Rectal smooth muscle tissue (tissue), 1 donor: ENCODE data around the gene HPCA.
A peak's percentile ranks its signal among the peaks of the same experiment; 100 is the strongest.

Source experiments
- H3K27ac ChIP-seq: one replicate; pipeline ENCODE4 v1.7.0; 2013; ENCODE audit warnings: low read depth, low read length, inconsistent platforms
- H3K27me3 ChIP-seq: one replicate; pipeline ENCODE4 v1.7.0; 2013; ENCODE audit warnings: low read length; ENCODE audit not compliant: control insufficient read depth, insufficient read depth
- H3K36me3 ChIP-seq: one replicate; pipeline ENCODE4 v1.7.0; 2013; ENCODE audit warnings: low read length; ENCODE audit not compliant: control insufficient read depth, insufficient read depth
- H3K4me1 ChIP-seq: one replicate; pipeline ENCODE4 v1.7.0; 2013; ENCODE audit warnings: low read length; ENCODE audit not compliant: control insufficient read depth, insufficient read depth
- H3K4me3 ChIP-seq: one replicate; pipeline ENCODE4 v1.7.0; 2013; ENCODE audit warnings: low read length
- H3K9ac ChIP-seq: one replicate; pipeline ENCODE4 v1.7.0; 2013; ENCODE audit warnings: low read length

HPCA gene

DNA sequence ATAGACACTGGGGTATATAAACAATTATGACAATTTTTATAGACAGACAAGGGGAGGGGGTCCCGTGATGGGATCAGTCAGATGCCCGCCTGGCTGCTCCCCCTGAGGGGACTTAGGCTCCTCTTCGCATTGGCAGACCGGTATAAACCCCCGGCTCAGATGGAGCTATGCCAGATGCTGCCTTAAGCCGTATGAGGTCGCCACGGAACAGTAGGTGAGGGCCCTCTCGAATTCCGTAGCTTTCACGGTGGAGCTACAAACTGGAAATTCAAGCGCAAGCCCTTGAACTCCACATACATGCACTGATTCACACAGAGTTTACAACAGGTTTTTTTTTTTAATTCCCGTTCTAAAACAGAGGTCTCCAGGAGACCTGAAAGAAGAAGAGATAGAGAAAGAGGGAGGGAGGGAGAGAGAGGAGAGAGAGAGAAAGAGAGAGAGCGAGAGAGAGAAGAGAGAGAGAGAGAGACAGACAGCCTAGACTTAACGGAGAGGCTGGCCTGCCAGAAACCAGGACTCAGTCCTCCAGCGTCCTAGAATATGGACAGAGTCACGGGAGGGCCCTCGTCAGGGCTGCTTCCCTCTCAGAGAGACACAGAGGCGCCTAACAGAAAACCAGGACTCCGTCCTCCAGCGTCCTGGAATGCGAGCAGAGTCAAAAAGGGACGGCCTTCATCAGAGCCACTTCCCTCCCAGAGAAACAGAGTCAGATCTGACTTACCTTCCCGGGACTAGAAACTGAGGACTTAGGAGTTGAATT is 39.3 kb downstream of the HPCA start:
- H3K27me3 ChIP-seq: peaks cover 2% of the 10 kb centered on the region
- H3K4me1 ChIP-seq: no peaks in the 10 kb centered on the region
- peak overlapping the region; percentile 29 for H3K4me3 ChIP-seq
- H3K9ac ChIP-seq: no peak overlapping the region
- H3K36me3 ChIP-seq: no peaks in the 10 kb centered on the region
- H3K27ac ChIP-seq: no peak overlapping the region

DNA sequence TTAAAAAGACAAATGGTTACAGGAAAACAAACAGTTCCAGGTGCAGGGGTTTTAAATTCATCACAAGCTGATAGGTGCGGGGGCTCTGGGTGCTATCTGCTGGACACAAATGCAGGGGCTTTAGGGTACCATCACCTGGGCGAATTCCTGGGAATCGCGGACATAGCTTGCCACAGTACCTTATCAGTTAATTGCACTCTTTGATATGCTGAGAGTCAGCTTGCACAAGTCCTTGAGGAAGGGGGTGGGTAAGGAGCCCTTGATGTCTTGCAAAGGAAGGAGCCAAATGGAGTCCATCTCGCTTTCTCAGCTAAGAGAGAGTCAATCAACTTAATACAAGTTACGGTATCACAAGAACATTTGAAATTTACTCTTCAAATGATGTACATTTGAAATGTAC is 40.3 kb downstream of the HPCA start:
- Histone ChIP-seq H3K27me3 (peaks cover 2% of the 10 kb centered on the region), H3K27ac (no peak overlapping the region), H3K4me3 (no peak overlapping the region), H3K36me3 (no peaks in the 10 kb centered on the region), H3K9ac (no peak overlapping the region), H3K4me1 (no peaks in the 10 kb centered on the region)

DNA sequence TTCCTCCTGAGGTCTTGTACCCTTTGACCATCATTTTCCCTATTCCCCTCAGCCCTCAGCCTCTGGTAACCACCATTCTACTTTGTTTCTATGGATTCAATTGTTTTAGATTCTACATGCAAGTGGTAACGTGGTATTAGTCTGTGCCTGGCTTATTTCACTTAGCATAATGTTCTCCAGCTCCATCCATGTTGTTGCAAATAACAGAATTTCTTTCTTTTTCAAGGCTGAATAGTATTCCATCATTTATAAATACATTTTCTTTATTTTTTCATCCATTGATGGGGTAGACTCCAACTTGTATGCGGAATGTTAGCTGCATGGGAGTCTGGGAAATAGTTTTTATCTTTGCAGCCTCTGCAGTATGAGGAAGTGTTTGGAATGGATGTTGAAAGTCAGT is 41.1 kb downstream of the HPCA start:
- H3K4me3 ChIP-seq: no peak overlapping the region
- no peak overlapping the region for H3K27ac ChIP-seq
- peaks cover 2% of the 10 kb centered on the region for H3K27me3 ChIP-seq
- no peak overlapping the region for H3K9ac ChIP-seq
- no peaks in the 10 kb centered on the region for H3K4me1 ChIP-seq
- no peaks in the 10 kb centered on the region for H3K36me3 ChIP-seq

DNA sequence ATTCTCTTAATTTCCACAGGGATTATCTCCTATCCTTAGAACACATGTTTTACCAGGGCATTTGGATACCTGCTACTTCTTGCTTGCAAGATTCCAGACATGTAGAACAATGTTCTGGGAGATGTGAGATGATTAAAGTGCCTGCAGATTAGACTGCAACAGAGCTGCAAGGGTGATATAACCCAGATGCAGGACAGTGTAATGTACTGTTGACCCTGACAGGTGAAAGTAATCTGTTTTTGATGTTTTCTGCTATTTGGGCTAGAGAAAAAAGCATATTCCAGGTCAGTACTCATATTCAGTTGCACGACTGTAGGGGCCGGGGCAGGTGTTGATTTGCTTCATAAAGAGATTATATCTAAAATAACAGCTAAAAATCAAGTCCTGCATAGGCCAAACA is 42.0 kb downstream of the HPCA start:
- peaks cover 2% of the 10 kb centered on the region for H3K27me3 ChIP-seq
- no peaks in the 10 kb centered on the region for H3K36me3 ChIP-seq

DNA sequence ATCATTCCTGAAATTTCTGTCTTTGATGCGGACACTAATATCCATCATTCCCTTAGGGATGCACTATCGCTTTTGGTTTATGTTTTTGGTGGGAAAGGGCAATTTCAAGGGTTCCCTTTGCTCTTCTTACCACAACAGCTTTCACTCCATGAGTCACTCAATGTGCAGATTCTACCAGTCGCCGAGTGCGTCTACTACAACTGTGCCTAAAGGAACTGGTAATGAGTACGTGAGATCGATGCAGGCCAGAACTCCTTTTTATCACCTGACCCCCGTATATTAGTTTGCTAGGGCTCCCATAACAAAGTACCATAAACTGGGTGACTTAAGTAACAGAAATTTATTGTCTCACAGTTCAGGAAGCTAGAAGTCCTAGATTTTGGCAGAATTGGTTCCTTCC is 42.4 kb downstream of the HPCA start:
- Histone ChIP-seq H3K36me3 (no peaks in the 10 kb centered on the region), H3K4me3 (no peak overlapping the region), H3K27ac (no peak overlapping the region), H3K4me1 (no peaks in the 10 kb centered on the region), H3K27me3 (peaks cover 2% of the 10 kb centered on the region), H3K9ac (no peak overlapping the region)

More for the DNA sequence above, 42.0 kb downstream of the HPCA start:
- no peak overlapping the region for H3K9ac ChIP-seq
- no peak overlapping the region for H3K27ac ChIP-seq
- no peak overlapping the region for H3K4me3 ChIP-seq
- no peaks in the 10 kb centered on the region for H3K4me1 ChIP-seq

DNA sequence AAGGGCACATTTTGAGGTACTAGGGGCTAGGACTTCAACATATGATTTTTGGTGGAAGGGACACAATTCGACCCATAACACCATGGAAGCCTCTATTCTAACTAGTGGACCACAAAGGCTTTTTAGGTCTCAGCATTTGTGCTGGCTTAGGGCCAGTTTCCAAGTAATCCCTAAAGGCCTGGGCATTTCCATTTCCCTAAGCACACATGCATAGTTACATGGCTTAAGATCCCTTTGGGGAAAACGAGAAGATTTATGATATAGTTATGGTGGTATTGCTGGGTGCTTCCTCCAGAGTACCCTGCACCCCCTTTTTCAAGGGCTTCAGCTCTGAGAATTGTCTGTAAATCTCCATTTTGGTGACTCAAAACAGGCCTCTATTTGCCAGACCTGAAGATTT is 43.1 kb downstream of the HPCA start:
- no peak overlapping the region for H3K9ac ChIP-seq
- peaks cover 2% of the 10 kb centered on the region for H3K27me3 ChIP-seq
- no peak overlapping the region for H3K27ac ChIP-seq
- no peaks in the 10 kb centered on the region for H3K36me3 ChIP-seq
- no peak overlapping the region for H3K4me3 ChIP-seq
- H3K4me1 ChIP-seq: no peaks in the 10 kb centered on the region

DNA sequence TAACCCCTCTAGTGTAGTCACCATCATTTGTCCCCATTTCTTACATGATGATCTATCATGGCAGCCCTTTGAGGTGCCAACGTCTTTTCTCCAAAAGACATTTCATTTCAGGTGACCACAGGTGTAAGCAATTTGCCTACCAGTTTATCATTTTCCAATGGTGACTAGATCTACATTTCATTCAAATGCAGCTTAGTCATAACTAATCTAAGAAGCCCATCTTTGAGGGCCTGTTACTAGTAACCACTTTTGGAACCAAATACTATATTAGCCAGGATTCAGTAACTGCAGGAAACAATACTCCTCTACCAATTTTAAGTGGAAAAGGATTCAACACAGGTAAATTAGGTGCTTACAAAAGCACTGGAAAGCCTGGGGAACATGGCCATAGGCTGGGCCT is 45.5 kb downstream of the HPCA start:
- Histone ChIP-seq H3K27me3 (peaks cover 2% of the 10 kb centered on the region), H3K9ac (no peak overlapping the region), H3K4me1 (no peaks in the 10 kb centered on the region), H3K4me3 (no peak overlapping the region), H3K27ac (no peak overlapping the region), H3K36me3 (peaks cover 1% of the 10 kb centered on the region)

DNA sequence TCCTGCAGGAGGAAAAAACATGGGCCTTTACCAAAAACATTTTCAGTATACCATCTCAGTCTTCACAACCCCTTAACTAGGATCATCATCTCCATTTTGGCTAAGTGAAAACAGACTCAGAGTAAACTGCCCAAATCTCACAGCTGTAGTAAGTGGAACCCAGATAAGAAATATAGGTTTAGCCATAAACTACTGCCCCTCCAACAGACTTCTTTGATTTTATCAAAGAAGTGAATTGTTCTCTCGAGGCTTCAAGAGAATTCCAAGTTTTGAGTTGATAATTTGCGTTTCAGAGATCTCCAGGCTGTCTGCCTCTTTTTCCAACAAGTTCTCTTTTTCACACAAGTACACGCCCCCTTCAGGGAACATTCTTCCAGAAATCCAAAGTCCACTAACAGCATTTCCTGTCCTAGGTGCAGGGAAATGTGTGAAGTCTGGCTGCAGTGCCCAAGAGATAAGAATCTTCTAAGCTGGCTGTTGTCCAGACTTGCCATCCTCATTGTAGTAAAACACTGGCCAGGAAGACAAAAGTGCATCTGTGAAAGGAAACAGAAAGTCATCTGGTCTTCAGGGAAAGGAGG is 47.5 kb downstream of the HPCA start:
- Histone ChIP-seq H3K27me3 (no peaks in the 10 kb centered on the region), H3K4me1 (no peaks in the 10 kb centered on the region), H3K9ac (no peak overlapping the region), H3K36me3 (peaks cover 12% of the 10 kb centered on the region), H3K4me3 (no peak overlapping the region), H3K27ac (peak overlapping the region; percentile 26)

DNA sequence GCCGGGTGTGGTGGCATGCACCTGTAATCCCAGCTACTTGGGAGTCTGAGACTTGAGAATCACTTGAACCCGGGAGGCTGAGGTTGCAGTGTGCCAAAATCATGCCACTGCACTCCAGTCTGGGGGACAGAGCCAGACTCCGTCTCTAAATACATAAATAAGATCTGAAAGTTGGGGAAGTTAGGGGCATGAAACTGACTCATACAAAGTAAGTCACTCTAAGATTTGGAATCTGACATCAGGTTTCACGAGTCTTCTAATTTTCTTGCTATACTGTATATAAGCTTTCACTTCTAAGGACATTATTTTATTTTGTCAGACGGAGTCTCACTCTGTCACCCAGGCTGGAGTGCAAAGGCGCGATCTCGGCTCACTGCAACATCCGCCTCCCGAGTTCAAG is 48.2 kb downstream of the HPCA start:
- H3K27me3 ChIP-seq: no peaks in the 10 kb centered on the region
- H3K4me1 ChIP-seq: no peaks in the 10 kb centered on the region
- H3K9ac ChIP-seq: no peak overlapping the region
- H3K4me3 ChIP-seq: no peak overlapping the region
- peaks cover 12% of the 10 kb centered on the region for H3K36me3 ChIP-seq
- no peak overlapping the region for H3K27ac ChIP-seq

DNA sequence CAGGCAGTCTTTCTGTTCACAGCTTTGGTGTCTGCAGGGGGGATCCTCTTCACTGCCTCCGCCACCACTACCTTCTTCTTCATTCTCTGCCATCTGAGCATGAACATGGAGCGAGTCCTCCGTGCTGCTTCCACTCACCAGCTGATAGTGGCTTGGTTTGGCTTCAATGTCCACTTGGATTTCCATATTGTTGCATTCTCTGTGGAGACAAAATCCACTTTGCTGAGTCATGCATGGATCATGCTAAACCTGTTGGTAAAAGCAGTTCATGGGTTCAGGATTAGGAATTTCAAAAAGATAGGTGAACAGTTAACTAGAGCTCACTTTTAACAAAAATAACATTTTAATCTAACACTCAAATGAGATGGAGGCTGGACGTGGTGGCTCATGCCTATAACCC is 50.8 kb downstream of the HPCA start:
- Histone ChIP-seq H3K27me3 (no peaks in the 10 kb centered on the region), H3K4me3 (no peak overlapping the region), H3K27ac (no peak overlapping the region), H3K4me1 (no peaks in the 10 kb centered on the region), H3K36me3 (peaks cover 27% of the 10 kb centered on the region), H3K9ac (no peak overlapping the region)

DNA sequence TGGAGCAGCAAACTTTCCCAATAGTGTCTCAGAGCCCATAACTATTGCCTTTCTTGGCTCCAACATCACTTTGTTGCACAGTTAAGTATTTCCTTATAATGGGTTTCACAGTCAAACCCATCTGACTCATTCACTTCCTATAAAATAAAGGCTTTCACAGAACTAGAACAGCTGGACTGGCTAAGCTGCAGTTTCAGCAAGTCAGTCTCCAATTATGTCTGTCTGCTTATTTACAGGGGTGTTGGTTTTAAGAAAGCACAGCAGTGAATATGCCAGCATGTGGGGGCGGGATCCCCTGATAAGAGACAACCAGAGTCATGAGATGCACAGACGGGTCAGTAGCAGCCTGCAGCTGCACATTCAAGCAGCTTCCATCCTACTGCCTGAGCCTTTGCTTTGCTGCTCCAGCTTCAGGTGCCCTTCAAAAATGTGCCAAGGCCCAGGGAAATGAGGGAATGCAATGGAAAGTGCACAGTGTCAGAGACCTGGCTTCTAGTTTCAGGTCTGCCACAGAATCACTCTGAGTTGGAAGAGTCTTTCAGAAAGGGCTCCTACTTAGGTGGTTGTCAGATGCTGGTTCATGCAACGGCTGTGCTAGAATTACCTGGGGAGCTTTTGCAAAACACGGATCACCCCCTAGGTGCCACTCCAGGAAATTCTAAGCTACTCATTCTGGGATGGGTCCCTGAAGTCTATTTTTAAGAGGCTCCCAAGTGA is 53.5 kb downstream of the HPCA start:
- Histone ChIP-seq H3K4me1 (no peaks in the 10 kb centered on the region), H3K27me3 (no peaks in the 10 kb centered on the region), H3K36me3 (peaks cover 40% of the 10 kb centered on the region), H3K27ac (no peak overlapping the region), H3K9ac (no peak overlapping the region), H3K4me3 (no peak overlapping the region)

DNA sequence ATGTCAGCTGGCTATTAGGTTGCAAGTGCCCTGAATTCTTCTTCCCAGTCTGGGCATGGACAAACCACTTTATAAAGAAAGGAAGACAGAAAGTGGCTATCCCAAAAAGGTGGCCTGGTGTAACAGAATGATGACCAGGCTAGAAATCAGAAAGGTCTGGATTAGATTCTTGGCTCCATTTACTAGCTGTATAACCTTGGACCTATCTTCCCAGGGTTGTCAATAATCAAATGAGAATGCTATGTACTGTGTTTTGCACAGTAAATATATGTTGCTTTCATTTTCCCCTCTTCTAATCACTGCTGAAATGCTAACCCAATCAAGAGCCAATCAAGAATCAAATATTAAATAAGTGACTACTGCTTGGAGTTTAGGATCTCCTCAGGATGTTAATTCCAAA is 57.9 kb downstream of the HPCA start:
- Histone ChIP-seq H3K4me1 (peaks cover 11% of the 10 kb centered on the region), H3K27me3 (no peaks in the 10 kb centered on the region), H3K9ac (no peak overlapping the region), H3K27ac (no peak overlapping the region), H3K4me3 (no peak overlapping the region), H3K36me3 (peaks cover 38% of the 10 kb centered on the region)
